Stimulated activated CD4-positive, alpha-beta T cell treated with anti-CD3 and anti-CD28 coated beads, Interleukin-4, amount 100 ng/mL, for 1 hour (primary cell): Measurements from ENCODE around the gene DOCK4.

Source experiments
- DNase-seq: peaks from one replicate; pipeline ENCODE4 v3.0.0-alpha.2; 2020

DOCK4 gene

DNA sequence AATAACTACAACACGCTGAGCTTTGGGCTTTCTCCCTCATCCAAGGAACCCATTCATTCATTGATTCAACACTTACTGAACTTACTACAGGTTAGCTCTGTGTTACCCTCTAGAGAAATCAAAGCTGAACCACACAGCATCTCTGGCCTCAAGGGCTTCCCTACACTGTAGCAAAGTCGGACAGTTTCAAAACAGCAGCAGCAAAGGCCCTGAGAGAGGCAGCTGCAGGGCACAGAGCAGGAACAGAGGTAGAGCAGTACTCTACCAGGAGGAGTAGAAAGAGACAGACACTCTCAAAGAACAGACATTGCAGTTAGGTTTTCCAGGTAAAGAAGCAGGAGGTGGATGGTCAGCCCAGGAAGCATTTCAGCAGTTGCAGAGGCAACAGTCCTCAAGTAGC is 16.1 kb downstream of the DOCK4 start:
- no peak for DNase-seq

GRCh38 chr7:112189691-112190090 is 16.5 kb downstream of the DOCK4 start:
- no peak for DNase-seq

- no peak for DNase-seq
These were observed 17.9 kb downstream of the DOCK4 start for GRCh38 chr7:112188257-112188656.

GRCh38 chr7:112186300-112186699 is 19.9 kb downstream of the DOCK4 start:
- DNase-seq, result no peak

- DNase-seq, result no peak
These were observed 21.0 kb downstream of the DOCK4 start for GRCh38 chr7:112185005-112185834.

DNA sequence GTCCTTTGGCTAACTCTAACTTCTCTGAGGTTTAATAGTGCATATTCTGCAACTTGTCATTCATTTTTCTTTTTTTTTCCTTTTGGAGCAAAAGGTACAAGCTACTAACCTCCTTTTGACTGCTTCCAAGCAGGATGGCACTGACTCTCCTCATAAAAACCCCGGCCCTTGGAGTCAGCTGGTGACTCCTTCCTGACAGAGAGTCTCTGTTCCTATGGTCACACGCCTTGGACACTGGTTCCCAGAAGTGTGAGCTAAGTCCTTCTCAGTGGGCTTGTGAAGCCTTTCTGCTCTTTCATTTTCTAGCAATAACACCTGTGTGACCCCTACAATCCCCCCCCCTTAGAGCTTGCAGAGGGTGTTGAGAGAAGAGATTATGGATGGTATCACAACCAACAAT is 21.7 kb downstream of the DOCK4 start:
- no peak for DNase-seq

DNA sequence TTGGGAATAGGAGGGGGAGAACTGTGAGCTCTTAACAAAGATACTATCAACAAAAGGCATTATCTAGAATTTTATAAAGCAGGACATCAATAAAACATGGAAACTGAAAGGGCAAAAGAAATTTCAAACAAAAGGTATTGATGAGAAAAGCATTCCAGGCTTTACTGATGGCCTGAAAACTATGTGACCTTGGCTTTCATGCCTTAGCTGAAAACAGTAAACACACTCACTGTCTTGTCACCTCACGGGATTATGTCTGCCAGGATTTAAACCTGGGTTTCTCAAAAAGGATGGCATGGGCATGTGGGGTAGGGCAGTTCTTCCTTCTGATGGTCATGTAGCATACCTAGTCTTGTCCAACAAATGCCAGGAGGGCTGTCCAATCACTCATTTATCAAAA is 22.9 kb downstream of the DOCK4 start:
- no peak for DNase-seq

- DNase-seq, result no peak
These were observed 23.4 kb downstream of the DOCK4 start for GRCh38 chr7:112182749-112183148.

GRCh38 chr7:112180223-112180622 is 26.0 kb downstream of the DOCK4 start:
- DNase-seq, result no peak

DNA sequence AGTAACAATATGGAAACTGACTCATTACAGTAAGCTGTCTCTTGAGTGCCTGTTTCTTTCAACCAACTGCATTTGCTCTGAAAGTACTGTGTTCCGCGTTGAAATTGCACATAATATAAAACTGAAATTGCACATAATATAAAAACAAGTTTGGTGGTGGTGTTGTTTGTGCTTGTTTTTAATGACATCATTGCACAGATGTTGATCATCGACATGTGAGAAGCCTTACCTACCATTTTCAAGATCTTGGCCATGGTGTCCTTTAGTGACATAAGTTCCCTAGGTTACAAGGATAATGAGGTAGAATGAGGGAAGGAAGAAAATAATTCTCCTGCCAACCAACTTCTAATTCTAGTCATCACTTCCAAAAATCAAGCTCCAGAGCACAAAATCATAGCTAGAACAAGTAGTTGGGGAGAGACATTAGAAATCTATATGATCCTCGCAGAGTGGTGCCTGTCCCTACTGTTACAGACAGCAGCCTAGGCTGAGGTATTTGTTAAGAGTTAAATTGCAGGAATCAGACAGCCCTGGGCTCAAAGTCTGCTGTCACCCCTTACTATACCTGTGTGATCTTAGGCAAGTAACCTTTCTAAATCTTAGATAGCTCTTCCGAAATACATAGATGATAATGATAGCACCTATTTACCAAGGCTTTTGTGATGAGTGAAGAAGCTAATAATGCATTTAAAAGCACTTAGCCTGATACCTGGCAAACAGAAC is 29.3 kb downstream of the DOCK4 start:
- DNase-seq, result no peak

- DNase-seq, result no peak
These were observed 30.0 kb downstream of the DOCK4 start for GRCh38 chr7:112176241-112176640.

DNA sequence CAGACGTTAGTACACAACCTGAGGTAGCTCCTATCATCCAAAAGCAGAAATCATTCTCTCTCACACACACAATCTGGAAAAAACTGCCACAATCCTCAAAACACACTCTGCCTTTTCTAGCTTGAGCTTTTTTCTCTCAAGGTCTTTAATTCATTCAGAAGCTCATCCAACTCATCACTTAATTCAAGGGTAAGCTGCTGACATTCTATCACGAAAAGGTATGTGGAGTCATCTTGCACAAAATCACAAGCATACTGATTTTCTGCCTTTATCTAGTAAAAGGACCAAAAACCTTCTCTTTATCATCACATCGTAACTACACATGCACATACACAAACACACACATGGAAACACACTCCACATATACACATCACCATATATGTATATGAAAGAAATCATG is 32.0 kb downstream of the DOCK4 start:
- DNase-seq, result no peak

DNA sequence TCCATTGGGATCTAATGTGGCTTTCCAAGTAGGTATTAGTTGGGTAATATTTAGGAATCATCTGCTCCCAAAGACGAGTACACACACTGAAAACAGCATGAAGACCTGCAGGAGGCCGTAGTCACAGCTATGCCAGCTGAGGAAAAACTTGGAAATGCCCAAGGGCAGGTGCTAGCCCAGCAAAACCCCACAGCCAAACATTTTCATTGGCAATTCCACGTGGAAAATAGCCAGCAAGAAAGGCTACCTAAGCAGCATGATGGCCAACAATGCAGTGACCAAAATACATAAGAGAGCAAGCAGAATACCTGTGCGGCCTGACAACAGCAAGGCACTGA is 32.7 kb downstream of the DOCK4 start:
- no peak for DNase-seq

GRCh38 chr7:112172870-112173567 is 33.2 kb downstream of the DOCK4 start:
- DNase-seq, result no peak

GRCh38 chr7:112171673-112172072 is 34.5 kb downstream of the DOCK4 start:
- DNase-seq, result no peak

DNA sequence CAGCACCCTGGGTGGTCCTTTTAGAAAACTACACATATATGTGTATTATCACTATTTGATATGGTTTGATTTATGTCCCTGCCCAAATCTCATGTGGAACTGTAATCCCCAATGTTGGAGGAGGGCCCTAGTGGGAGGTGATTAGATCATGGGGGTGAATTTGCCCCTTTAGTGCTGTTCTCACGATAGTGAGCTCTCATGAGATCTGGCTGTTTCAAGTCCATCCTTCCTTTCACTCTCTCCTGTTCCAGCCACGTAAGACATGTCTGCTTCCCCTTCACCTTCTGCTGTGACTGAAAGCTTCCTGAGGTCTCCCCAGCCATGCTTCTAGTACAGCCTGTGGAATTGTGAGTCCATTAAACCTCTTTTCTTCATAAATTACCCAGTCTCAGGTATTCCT is 37.3 kb downstream of the DOCK4 start:
- no peak for DNase-seq

- no peak for DNase-seq
These were observed 39.1 kb downstream of the DOCK4 start for GRCh38 chr7:112167147-112167546.

DNA sequence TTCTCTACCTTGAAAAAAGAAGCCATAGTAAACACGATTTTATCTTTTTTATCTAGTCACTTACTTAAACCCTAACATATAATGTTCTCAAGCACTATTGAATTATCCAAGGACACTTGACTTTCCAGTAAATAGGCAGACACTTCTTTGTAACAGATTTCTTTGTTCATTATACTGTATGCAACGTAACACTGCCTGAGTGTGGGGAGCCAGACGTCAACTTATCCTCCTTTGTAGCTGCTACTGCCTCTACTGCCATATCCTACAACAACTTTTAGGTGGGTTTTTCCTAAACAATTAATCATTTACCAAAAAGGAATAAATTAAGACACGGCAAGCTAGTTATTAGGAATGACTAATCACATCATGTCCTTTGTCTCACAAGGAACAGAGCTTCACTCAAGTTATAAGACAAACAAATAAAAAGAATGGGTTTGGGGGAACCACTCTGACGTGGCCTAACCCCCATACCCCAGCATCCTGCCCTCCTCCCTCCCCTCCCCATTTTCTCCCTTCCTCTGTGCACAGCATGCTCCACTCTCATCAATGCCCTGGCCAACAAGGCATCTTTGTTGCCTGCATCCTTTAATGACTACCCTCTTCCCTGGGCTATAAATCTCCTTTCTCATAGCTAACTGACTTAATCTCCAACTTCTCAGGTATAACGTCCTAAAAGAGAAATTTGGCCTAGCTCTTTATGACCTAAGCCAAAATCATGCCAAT is 43.3 kb downstream of the DOCK4 start:
- DNase-seq, result no peak

GRCh38 chr7:112162142-112162766 is 43.9 kb downstream of the DOCK4 start:
- no peak for DNase-seq

DNA sequence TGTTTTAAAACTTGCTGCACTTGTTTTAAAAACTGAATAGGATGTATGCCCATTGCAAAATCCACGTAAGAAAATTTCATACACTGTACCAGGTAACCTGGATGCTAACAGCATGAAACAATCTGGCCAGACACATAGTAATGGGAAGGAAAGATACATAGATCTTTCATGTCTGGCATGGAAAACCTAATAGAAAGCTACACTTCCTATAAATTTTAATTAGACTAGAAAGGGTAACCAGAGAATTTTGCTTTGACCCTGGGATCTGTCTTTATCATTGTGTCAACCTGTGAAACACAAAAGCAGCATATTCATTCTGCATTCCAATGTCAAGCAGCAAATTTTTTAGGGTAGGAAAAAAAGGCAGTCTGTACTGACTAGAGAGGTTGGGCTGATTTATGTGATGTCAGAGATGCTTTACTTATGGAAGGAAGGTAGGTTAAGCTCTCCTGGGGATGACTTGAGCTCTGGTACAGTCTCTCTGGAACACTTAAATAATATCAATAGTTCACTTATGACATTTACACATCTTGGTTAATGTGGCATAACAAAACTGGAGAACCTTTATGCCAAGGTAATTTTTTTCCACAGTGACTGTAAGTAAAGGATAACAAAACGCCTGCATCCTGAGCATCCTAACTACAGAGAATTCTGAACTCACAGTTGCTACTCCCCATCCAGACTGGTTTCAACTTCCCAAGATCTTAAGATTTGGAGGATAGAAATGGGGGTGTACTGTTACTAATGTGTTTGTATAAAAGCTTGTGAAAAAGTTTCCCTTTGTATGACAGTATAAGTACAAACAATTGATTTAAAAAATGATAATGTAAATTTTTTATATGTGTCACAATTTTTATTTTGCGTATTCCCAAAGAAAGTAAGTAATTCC is 44.7 kb downstream of the DOCK4 start:
- no peak for DNase-seq

GRCh38 chr7:112160771-112161150 is 45.4 kb downstream of the DOCK4 start:
- no peak for DNase-seq
